Tibial nerve (tissue), 4 donors: ENCODE measurements around the gene CNTN5. TPM values are rescaled to one million over a fixed set of nuclear protein-coding genes. Genes with fewer than 3 reads are reported as not detected.

Source experiments
- DNase-seq, 2 donors: peaks; one replicate each; pipeline ENCODE4 v3.0.0-alpha.2; 2019; ENCODE audit warnings: low spot score in 2 of 2
- H3K27ac ChIP-seq, 4 donors: fragments of 200-600 bp; sonication (generic) in 3 of 4; one replicate each; pipeline ENCODE4 v1.5.1; 2017 to 2019; ENCODE audit warnings: mild to moderate bottlenecking in 1 of 4
- H3K27me3 ChIP-seq, 2 donors: fragments of 200-600 bp; sonication (generic) in 1 of 2; one replicate each; pipeline versions ENCODE4 v1.5.1 to v1.6.0; 2017 to 2019
- H3K36me3 ChIP-seq, 3 donors: fragments of 200-600 bp; sonication (generic); one replicate each; pipeline ENCODE4 v1.5.1; 2018 to 2019
- H3K4me1 ChIP-seq, 4 donors: fragments of 200-600 bp; sonication (generic) in 3 of 4; one replicate each; pipeline ENCODE4 v1.5.1; 2017 to 2019
- H3K4me3 ChIP-seq, 4 donors: fragments of 200-600 bp; sonication (generic) in 3 of 4; one replicate each; pipeline ENCODE4 v1.5.1; 2017 to 2019; ENCODE audit warnings: mild to moderate bottlenecking in 1 of 4, moderate library complexity in 1 of 4
- H3K9me3 ChIP-seq, 4 donors: fragments of 200-600 bp; sonication (generic) in 3 of 4; one replicate each; pipeline ENCODE4 v1.5.1; 2017 to 2019
- EP300 ChIP-seq, 2 donors: sonication (generic); formaldehyde crosslinking; IDR thresholded peaks; one replicate each; pipeline ENCODE4 v1.6.1; 2017; ENCODE audit warnings: antibody characterized with exemption in 2 of 2, mild to moderate bottlenecking in 1 of 2
- POLR2A ChIP-seq, 2 donors: fragments of 450-650 bp; IDR thresholded peaks; one replicate each; pipeline ENCODE4 v1.6.1; 2017; ENCODE audit warnings: antibody characterized with exemption in 2 of 2, mild to moderate bottlenecking in 2 of 2, moderate library complexity in 2 of 2
- WGBS, 2 donors: methylation state at CpG; one replicate each; pipeline ENCODE4 v1.1.5; 2018; 5-methylcytosine and 5-hydroxymethylcytosine counted together
- total RNA-seq, 4 donors: library from RNA; depleted of rRNA; stranded (reverse); fragments of >200 nt; gene quantifications; one replicate each; pipeline ENCODE4 v1.1.0, GENCODE V29; 2016
- TF ChIP-seq, protein P1 (sequence below), 5 experiments: fragments of 200-600 bp in 3 of 5; fragments of 450-650 bp in 2 of 5; sonication (generic) in 3 of 5; IDR thresholded peaks; one replicate each; pipeline ENCODE4 v1.5.1; 2016 to 2019; ENCODE audit warnings: antibody characterized with exemption in 5 of 5, mild to moderate bottlenecking in 3 of 5, moderate library complexity in 2 of 5

Gene CNTN5
- total RNA-seq, 4 donors from 2014 or later = under 0.01 to 0.22 TPM; not detected in 2

DNA sequence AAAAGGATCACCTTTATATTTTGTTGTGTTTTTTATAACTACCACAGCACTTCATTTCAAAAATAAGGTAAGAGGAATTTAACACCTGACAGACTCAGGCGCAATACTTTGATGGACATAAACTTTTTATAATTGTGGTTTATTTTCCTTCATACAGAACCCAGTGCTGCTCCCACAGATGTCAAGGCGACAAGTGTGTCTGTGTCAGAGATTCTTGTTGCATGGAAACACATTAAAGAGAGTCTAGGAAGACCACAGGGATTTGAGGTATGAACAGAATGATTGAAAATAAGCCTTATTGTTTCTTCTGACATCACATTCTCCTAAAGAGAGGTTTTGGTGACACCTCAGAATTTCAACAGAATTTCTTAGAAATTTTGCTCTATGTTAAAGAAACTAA is 1287.5 kb downstream of the CNTN5 start:
- Histone ChIP-seq H3K27me3 (no peaks in the 10 kb centered on the region), H3K4me3 (no peak overlapping the region), H3K27ac (no peak overlapping the region), H3K9me3 (no peaks in the 10 kb centered on the region), H3K4me1 (no peaks in the 10 kb centered on the region), H3K36me3 (no peaks in the 10 kb centered on the region)
- no peak for DNase-seq
- TF ChIP-seq, protein P1, sequence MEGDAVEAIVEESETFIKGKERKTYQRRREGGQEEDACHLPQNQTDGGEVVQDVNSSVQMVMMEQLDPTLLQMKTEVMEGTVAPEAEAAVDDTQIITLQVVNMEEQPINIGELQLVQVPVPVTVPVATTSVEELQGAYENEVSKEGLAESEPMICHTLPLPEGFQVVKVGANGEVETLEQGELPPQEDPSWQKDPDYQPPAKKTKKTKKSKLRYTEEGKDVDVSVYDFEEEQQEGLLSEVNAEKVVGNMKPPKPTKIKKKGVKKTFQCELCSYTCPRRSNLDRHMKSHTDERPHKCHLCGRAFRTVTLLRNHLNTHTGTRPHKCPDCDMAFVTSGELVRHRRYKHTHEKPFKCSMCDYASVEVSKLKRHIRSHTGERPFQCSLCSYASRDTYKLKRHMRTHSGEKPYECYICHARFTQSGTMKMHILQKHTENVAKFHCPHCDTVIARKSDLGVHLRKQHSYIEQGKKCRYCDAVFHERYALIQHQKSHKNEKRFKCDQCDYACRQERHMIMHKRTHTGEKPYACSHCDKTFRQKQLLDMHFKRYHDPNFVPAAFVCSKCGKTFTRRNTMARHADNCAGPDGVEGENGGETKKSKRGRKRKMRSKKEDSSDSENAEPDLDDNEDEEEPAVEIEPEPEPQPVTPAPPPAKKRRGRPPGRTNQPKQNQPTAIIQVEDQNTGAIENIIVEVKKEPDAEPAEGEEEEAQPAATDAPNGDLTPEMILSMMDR (IDR thresholded peaks at IDR 0.05) = no peak
- TF ChIP-seq POLR2A (IDR thresholded peaks at IDR 0.05) = no peak
- no peak for TF ChIP-seq EP300 (IDR thresholded peaks at IDR 0.05)
- WGBS, 2 donors = 92% methylated on average over 2 of the region's 2 CpGs

- no peaks in the 10 kb centered on the region for H3K4me1 ChIP-seq
- DNase-seq = no peak
- TF ChIP-seq, protein P1 (IDR thresholded peaks at IDR 0.05) = no peak
- TF ChIP-seq EP300 (IDR thresholded peaks at IDR 0.05) (no peak), POLR2A (IDR thresholded peaks at IDR 0.05) (no peak)
- H3K27ac ChIP-seq = no peak overlapping the region
- no peaks in the 10 kb centered on the region for H3K27me3 ChIP-seq
- WGBS, 2 donors = 80 to 91% methylated on average over 1 of the region's 1 CpG
- no peaks in the 10 kb centered on the region for H3K9me3 ChIP-seq
- H3K4me3 ChIP-seq = no peak overlapping the region
- no peaks in the 10 kb centered on the region for H3K36me3 ChIP-seq
Observed at GRCh38 chr11:100315946-100316345, 1295.2 kb downstream of the CNTN5 start.

- Histone ChIP-seq H3K36me3 (no peaks in the 10 kb centered on the region), H3K9me3 (no peaks in the 10 kb centered on the region), H3K27ac (no peak overlapping the region), H3K27me3 (no peaks in the 10 kb centered on the region), H3K4me1 (no peaks in the 10 kb centered on the region), H3K4me3 (no peak overlapping the region)
- TF ChIP-seq, protein P1 (IDR thresholded peaks at IDR 0.05) = no peak
- no peak for TF ChIP-seq POLR2A (IDR thresholded peaks at IDR 0.05)
- TF ChIP-seq EP300 (IDR thresholded peaks at IDR 0.05) = no peak
- DNase-seq = no peak
- 37 to 47% methylated on average over 3 of the region's 3 CpGs for WGBS, 2 donors
Observed at GRCh38 chr11:100316952-100317351, 1296.2 kb downstream of the CNTN5 start.

GRCh38 chr11:100319691-100320090 is 1298.9 kb downstream of the CNTN5 start:
- DNase-seq = no peak
- H3K9me3 ChIP-seq = no peaks in the 10 kb centered on the region
- no peaks in the 10 kb centered on the region for H3K27me3 ChIP-seq
- no peaks in the 10 kb centered on the region for H3K4me1 ChIP-seq
- no peak overlapping the region for H3K4me3 ChIP-seq
- H3K27ac ChIP-seq = no peak overlapping the region
- WGBS, 2 donors = 70 to 86% methylated on average over 3 of the region's 3 CpGs
- H3K36me3 ChIP-seq = no peaks in the 10 kb centered on the region
- TF ChIP-seq EP300 (IDR thresholded peaks at IDR 0.05) = no peak
- TF ChIP-seq, protein P1 (IDR thresholded peaks at IDR 0.05) = no peak
- no peak for TF ChIP-seq POLR2A (IDR thresholded peaks at IDR 0.05)

DNA sequence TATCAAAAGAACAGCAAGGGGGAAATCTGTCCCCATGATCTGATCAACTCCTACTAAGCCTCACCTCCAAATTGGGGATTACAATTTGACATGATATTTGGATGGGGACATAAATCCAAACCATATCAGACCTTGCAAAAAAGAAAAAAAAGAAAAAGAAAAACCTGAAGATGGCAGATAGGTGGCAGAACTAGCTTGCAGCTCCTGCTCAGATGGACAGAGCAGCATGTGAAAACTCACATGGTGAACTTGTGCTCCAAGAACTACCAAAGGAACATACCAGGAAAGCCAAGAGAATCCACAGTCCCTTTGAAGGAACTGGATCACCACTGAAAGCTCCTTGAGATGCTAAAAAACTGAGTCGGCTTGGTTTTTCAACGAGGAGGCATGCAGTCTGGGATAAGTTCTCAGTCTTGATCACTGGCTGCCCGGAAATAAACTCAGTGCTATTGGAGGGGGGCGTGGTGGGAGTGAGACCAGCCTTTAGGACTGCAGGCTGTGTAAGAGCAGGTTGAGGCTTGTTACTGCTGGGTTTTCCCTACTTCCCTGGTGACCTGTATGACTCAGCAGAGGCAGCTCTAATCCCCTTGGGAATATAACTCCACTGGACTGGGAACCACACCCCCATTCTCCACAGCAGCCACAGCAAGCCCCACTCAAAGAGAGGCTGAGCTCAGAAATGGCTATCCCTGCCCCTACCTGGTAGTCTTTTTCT is 1308.0 kb downstream of the CNTN5 start:
- Histone ChIP-seq H3K9me3 (no peaks in the 10 kb centered on the region), H3K27me3 (no peaks in the 10 kb centered on the region), H3K4me1 (no peaks in the 10 kb centered on the region), H3K4me3 (no peak overlapping the region), H3K27ac (no peak overlapping the region), H3K36me3 (no peaks in the 10 kb centered on the region)
- no peak for TF ChIP-seq EP300 (IDR thresholded peaks at IDR 0.05)
- TF ChIP-seq, protein P1 (IDR thresholded peaks at IDR 0.05) = no peak
- no peak for TF ChIP-seq POLR2A (IDR thresholded peaks at IDR 0.05)
- WGBS, 2 donors = 87 to 95% methylated on average over 4 of the region's 4 CpGs
- DNase-seq = no peak
